DND-41 (cell line): ENCODE results near the gene WNT2.

Source experiments
- ATAC-seq: fragments of 200-7000 bp; cut with Tn5 transposase; 3 replicates; pipeline ENCODE4 v1.9.1; 2021; ENCODE audit warnings: low read depth; ENCODE audit not compliant: insufficient read depth
- DNase-seq: peaks from one replicate; pipeline ENCODE4 v3.0.0-alpha.2; 2020
- H2AFZ ChIP-seq: 2 replicates; pipeline ENCODE4 v1.6.0; 2012; ENCODE audit warnings: low read depth, low read length
- H3K27ac ChIP-seq: 2 replicates; pipeline ENCODE4 v1.5.1; 2012; ENCODE audit warnings: low read length, inconsistent platforms
- H3K27me3 ChIP-seq: fragments of 200-600 bp; sonication (generic); 2 replicates; pipeline ENCODE4 v1.6.0; 2012; ENCODE audit warnings: low read length, mild to moderate bottlenecking, inconsistent platforms; ENCODE audit not compliant: insufficient read depth, poor library complexity
- H3K36me3 ChIP-seq: 2 replicates; pipeline ENCODE4 v1.5.1; 2012; ENCODE audit warnings: low read length, inconsistent platforms; ENCODE audit not compliant: insufficient read depth
- H3K4me1 ChIP-seq: 2 replicates; pipeline ENCODE4 v1.5.1; 2012; ENCODE audit warnings: mild to moderate bottlenecking, low read length; ENCODE audit not compliant: insufficient read depth
- H3K4me2 ChIP-seq: 2 replicates; pipeline ENCODE4 v1.6.0; 2012; ENCODE audit warnings: mild to moderate bottlenecking, moderate library complexity, low read length, inconsistent platforms; ENCODE audit not compliant: insufficient read depth
- H3K4me3 ChIP-seq, 2 experiments: fragments of 200-600 bp in 1 of 2; shearing (Covaris generic) in 1 of 2; 2 replicates each; pipeline ENCODE4 v1.5.1; 2012 to 2016; ENCODE audit warnings: inconsistent platforms in 2 of 2, low read length in 2 of 2, mild to moderate bottlenecking in 2 of 2, low read depth in 1 of 2, moderate library complexity in 1 of 2
- H3K79me2 ChIP-seq: 2 replicates; pipeline ENCODE4 v1.6.0; 2012; ENCODE audit warnings: low read length, inconsistent platforms; ENCODE audit not compliant: insufficient read depth
- H3K9ac ChIP-seq: 2 replicates; pipeline ENCODE4 v1.6.0; 2012; ENCODE audit warnings: low read depth, mild to moderate bottlenecking, inconsistent platforms, low read length, moderate library complexity
- H3K9me3 ChIP-seq: 2 replicates; pipeline ENCODE4 v1.5.1; 2012; ENCODE audit warnings: low read length, moderate library complexity, mild to moderate bottlenecking, inconsistent platforms; ENCODE audit not compliant: insufficient read depth, severe bottlenecking
- H4K20me1 ChIP-seq: 2 replicates; pipeline ENCODE4 v1.6.0; 2012; ENCODE audit warnings: low read length; ENCODE audit not compliant: insufficient read depth
- EZH2 ChIP-seq: IDR thresholded peaks from 3 replicates; pipeline ENCODE4 v1.6.1; 2012; ENCODE audit warnings: borderline replicate concordance, low read depth, mild to moderate bottlenecking, moderate library complexity, low read length, inconsistent platforms; ENCODE audit not compliant: severe bottlenecking
- TF ChIP-seq, protein P1 (sequence below): IDR thresholded peaks from 2 replicates; pipeline ENCODE4 v1.5.1; 2012; ENCODE audit warnings: borderline replicate concordance, low read length, moderate library complexity, mild to moderate bottlenecking; ENCODE audit not compliant: poor library complexity, severe bottlenecking; ENCODE audit errors: extremely low read depth

WNT2 gene

DNA sequence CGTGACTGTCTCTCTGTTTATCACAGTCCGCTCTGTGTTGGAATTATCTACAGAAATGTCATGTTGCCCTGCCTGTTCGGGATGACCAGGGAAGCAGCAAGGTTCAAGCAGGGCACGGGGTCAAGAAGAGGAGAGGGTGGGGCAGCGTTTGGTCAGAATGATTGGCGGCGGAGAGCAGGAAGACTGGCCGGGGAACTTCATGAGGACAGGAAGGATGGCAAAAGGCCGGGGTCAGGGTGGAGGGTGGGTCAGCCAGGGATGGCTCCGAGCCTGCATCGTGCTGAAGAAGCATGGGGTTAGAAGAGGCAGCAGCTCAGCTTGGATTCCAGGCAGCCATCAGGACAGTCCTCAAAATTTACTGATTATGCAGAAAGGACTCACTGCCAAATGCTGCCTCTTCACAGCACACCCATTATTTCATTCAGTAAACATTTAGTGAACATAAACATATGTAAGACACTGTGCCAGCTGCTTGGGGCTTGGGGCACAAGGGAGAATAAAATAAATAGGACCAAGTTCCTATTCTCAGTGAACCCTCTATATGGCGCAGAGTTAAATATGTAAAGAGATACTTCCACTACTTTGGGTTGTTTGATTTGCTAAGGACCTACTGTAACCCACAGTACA lies 42.8 kb downstream of the WNT2 start:
- DNase-seq (no peak), ATAC-seq (no peak)
- Histone ChIP-seq H3K9ac (no peak overlapping the region), H3K27me3 (peaks cover 5% of the 10 kb centered on the region), H3K27ac (no peak overlapping the region), H3K9me3 (no peaks in the 10 kb centered on the region), H3K4me3 (no peak overlapping the region), H3K36me3 (no peaks in the 10 kb centered on the region), H3K79me2 (no peaks in the 10 kb centered on the region), H3K4me2 (no peak overlapping the region), H2AFZ (no peak overlapping the region), H3K4me1 (no peaks in the 10 kb centered on the region), H4K20me1 (no peaks in the 10 kb centered on the region)
- no peak for TF ChIP-seq EZH2
- TF ChIP-seq, protein P1, sequence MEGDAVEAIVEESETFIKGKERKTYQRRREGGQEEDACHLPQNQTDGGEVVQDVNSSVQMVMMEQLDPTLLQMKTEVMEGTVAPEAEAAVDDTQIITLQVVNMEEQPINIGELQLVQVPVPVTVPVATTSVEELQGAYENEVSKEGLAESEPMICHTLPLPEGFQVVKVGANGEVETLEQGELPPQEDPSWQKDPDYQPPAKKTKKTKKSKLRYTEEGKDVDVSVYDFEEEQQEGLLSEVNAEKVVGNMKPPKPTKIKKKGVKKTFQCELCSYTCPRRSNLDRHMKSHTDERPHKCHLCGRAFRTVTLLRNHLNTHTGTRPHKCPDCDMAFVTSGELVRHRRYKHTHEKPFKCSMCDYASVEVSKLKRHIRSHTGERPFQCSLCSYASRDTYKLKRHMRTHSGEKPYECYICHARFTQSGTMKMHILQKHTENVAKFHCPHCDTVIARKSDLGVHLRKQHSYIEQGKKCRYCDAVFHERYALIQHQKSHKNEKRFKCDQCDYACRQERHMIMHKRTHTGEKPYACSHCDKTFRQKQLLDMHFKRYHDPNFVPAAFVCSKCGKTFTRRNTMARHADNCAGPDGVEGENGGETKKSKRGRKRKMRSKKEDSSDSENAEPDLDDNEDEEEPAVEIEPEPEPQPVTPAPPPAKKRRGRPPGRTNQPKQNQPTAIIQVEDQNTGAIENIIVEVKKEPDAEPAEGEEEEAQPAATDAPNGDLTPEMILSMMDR = no peak

DNA sequence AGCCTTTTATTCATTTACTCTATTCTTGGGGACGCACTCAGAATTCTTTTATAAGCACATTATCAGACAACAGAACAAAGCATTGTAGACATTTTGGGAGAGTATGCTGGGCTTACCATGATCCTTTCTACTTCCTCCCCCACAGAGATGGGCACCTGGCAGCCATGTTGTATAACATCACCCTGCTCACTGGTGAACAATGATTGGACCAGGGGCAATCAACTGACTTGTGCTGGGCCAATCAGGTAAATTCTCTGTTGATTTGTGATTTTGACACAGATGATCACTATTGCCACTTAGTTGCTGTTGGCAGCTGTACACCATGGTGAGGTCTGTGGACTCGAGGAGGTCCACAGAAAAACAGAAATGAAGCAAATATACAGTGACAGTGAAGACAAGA lies 43.7 kb downstream of the WNT2 start:
- Histone ChIP-seq H4K20me1 (no peaks in the 10 kb centered on the region), H3K4me3 (no peak overlapping the region), H3K36me3 (no peaks in the 10 kb centered on the region), H3K27ac (no peak overlapping the region), H3K4me2 (no peak overlapping the region), H2AFZ (no peak overlapping the region), H3K9me3 (no peaks in the 10 kb centered on the region), H3K4me1 (no peaks in the 10 kb centered on the region), H3K9ac (no peak overlapping the region), H3K79me2 (no peaks in the 10 kb centered on the region), H3K27me3 (peaks cover 5% of the 10 kb centered on the region)
- no peak for DNase-seq
- TF ChIP-seq, protein P1 = no peak
- TF ChIP-seq EZH2 = no peak
- no peak for ATAC-seq

DNA sequence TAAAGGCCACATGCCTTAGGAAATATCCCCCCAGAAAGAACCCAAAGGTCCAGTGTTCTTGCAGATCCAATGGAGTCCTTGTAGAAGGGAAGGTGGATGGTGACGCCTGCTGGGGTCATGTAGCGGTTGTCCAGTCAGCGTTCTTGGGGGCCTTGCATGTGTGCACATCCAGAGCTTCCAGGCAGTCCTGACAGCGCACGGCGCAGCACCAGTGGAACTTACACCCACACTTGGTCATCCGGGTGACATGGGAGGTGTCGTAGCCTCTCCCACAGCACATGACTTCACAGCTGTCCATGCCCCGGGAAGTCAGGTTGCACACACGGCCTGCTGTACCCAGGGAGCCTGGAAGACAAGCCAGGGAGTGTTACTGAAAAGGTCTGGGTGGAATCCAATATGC lies 44.8 kb downstream of the WNT2 start:
- H3K36me3 ChIP-seq = no peaks in the 10 kb centered on the region
- H2AFZ ChIP-seq = no peak overlapping the region
- TF ChIP-seq, protein P1 = no peak
- no peak for TF ChIP-seq EZH2
- no peak overlapping the region for H3K4me3 ChIP-seq
- no peaks in the 10 kb centered on the region for H3K79me2 ChIP-seq
- DNase-seq (no peak), ATAC-seq (no peak)
- H3K9ac ChIP-seq = no peak overlapping the region
- no peak overlapping the region for H3K27ac ChIP-seq
- no peaks in the 10 kb centered on the region for H3K4me1 ChIP-seq
- peaks cover 2% of the 10 kb centered on the region for H3K27me3 ChIP-seq
- no peaks in the 10 kb centered on the region for H3K9me3 ChIP-seq
- no peak overlapping the region for H3K4me2 ChIP-seq
- H4K20me1 ChIP-seq = no peaks in the 10 kb centered on the region

DNA sequence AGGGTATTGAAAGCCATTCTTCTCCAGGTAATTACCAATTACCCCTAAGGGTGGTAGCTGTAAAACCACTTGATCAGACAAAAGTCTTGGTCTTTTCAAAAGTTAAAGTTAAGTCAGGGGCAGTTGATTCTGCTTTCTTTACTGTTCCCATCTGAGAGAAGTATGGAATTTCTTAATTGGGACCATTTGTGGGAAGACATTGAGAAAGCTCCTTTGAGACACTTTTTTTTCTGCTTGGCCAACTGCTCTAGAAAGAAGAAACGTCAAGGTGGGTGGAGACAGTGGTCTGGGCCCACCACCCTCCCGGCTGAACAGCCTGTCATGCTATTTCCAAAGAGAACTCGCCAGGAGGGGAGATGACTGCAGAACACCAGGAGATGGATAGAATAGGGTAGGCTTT lies 45.3 kb downstream of the WNT2 start:
- no peaks in the 10 kb centered on the region for H3K4me1 ChIP-seq
- H3K36me3 ChIP-seq = no peaks in the 10 kb centered on the region
- H3K9ac ChIP-seq = no peak overlapping the region
- no peak overlapping the region for H3K4me3 ChIP-seq
- no peaks in the 10 kb centered on the region for H3K79me2 ChIP-seq
- no peak for TF ChIP-seq EZH2
- TF ChIP-seq, protein P1 = no peak
- H4K20me1 ChIP-seq = no peaks in the 10 kb centered on the region
- H3K27ac ChIP-seq = no peak overlapping the region
- peaks cover 7% of the 10 kb centered on the region for H3K27me3 ChIP-seq
- no peak overlapping the region for H3K4me2 ChIP-seq
- no peaks in the 10 kb centered on the region for H3K9me3 ChIP-seq
- no peak overlapping the region for H2AFZ ChIP-seq
- no peak for ATAC-seq
- no peak for DNase-seq
